KG1 (cell line): ENCODE data around the gene DBN1.

ENCODE experiments used
- DNase-seq: peaks from one replicate; lab custom pipeline; 2025; lab: John Stamatoyannopoulos, UW

The DBN1 gene

GRCh38 chr5:177472460-177473442 lies 683 bp downstream of the DBN1 start:
- DNase-seq, result no peak

GRCh38 chr5:177471610-177472356 lies 1.7 kb downstream of the DBN1 start:
- no peak for DNase-seq

- no peak for DNase-seq
Observed at GRCh38 chr5:177470759-177471536, 2.5 kb downstream of the DBN1 start.

GRCh38 chr5:177469750-177470525 lies 3.5 kb downstream of the DBN1 start:
- no peak for DNase-seq

GRCh38 chr5:177468685-177469628 lies 4.5 kb downstream of the DBN1 start:
- DNase-seq, result no peak

GRCh38 chr5:177468329-177468684 lies 5.1 kb downstream of the DBN1 start:
- no peak for DNase-seq

GRCh38 chr5:177467436-177467835 lies 6.0 kb downstream of the DBN1 start:
- DNase-seq, result no peak

- DNase-seq, result no peak
Observed at GRCh38 chr5:177466861-177467260, 6.6 kb downstream of the DBN1 start.

GRCh38 chr5:177465044-177465443 lies 8.4 kb downstream of the DBN1 start:
- no peak for DNase-seq

GRCh38 chr5:177462021-177462670 lies 11.3 kb downstream of the DBN1 start:
- no peak for DNase-seq

- no peak for DNase-seq
Observed at GRCh38 chr5:177459819-177460628, 13.4 kb downstream of the DBN1 start.

- no peak for DNase-seq
Observed at GRCh38 chr5:177459357-177459756, 14.1 kb downstream of the DBN1 start.

- no peak for DNase-seq
Observed at GRCh38 chr5:177458912-177459350, 14.5 kb downstream of the DBN1 start.

- no peak for DNase-seq
Observed at GRCh38 chr5:177457852-177458681, 15.4 kb downstream of the DBN1 start.

GRCh38 chr5:177456976-177457851 lies 16.2 kb downstream of the DBN1 start:
- peak; percentile 61 for DNase-seq

- no peak for DNase-seq
Observed at GRCh38 chr5:177456591-177456964, 16.9 kb downstream of the DBN1 start.
